Smooth muscle cell (in vitro differentiated cells): ENCODE measurements around the gene SMARCA2. TPM values are rescaled to one million over a fixed set of nuclear protein-coding genes. Genes with fewer than 3 reads are reported as not detected.

Source experiments
- DNase-seq: peaks from one replicate; lab custom pipeline; 2025; ENCODE audit not compliant: unreplicated experiment; lab: John Stamatoyannopoulos, UW
- H2AFZ ChIP-seq: fragments of 200-600 bp; sonication (generic); 2 replicates; pipeline ENCODE4 v1.6.0; 2016; ENCODE audit warnings: antibody characterized with exemption, low read depth, mild to moderate bottlenecking
- H3F3A ChIP-seq: fragments of 200-600 bp; sonication (generic); 2 replicates; pipeline ENCODE4 v1.6.0; 2017; ENCODE audit warnings: antibody characterized with exemption, low read depth
- H3K27ac ChIP-seq: fragments of 200-600 bp; sonication (generic); 2 replicates; pipeline ENCODE4 v1.5.1; 2016; ENCODE audit warnings: low read depth, mild to moderate bottlenecking
- H3K27me3 ChIP-seq: fragments of 200-600 bp; sonication (generic); 2 replicates; pipeline ENCODE4 v1.6.1; 2016; ENCODE audit warnings: low read depth, mild to moderate bottlenecking
- H3K36me3 ChIP-seq: fragments of 200-600 bp; sonication (generic); 2 replicates; pipeline ENCODE4 v1.5.1; 2016; ENCODE audit warnings: low read depth
- H3K4me1 ChIP-seq: fragments of 200-600 bp; sonication (generic); 2 replicates; pipeline ENCODE4 v1.5.1; 2016; ENCODE audit warnings: low read depth
- H3K4me2 ChIP-seq: fragments of 200-600 bp; sonication (generic); 2 replicates; pipeline ENCODE4 v1.6.0; 2016; ENCODE audit warnings: mild to moderate bottlenecking
- H3K4me3 ChIP-seq: fragments of 200-600 bp; sonication (generic); 2 replicates; pipeline ENCODE4 v1.5.1; 2016; ENCODE audit warnings: mild to moderate bottlenecking
- H3K79me2 ChIP-seq: fragments of 200-600 bp; sonication (generic); 2 replicates; pipeline ENCODE4 v1.6.0; 2016; ENCODE audit warnings: low read depth, mild to moderate bottlenecking
- H3K9ac ChIP-seq: fragments of 200-600 bp; sonication (generic); 2 replicates; pipeline ENCODE4 v1.6.0; 2016; ENCODE audit warnings: low read depth
- H3K9me3 ChIP-seq: fragments of 200-600 bp; sonication (generic); replicated peaks from 2 replicates; pipeline ENCODE4 v1.5.1; 2016; ENCODE audit warnings: low read depth
- H4K20me1 ChIP-seq: fragments of 200-600 bp; sonication (generic); 2 replicates; pipeline ENCODE4 v1.6.0; 2016; ENCODE audit warnings: low read depth
- WGBS: methylation state at CpG from one replicate; pipeline ENCODE4 v1.1.7; 2016; ENCODE audit warnings: low lambda C conversion rate; 5-methylcytosine and 5-hydroxymethylcytosine counted together
- polyA plus RNA-seq: library from polyadenylated mRNA; unstranded; fragments of >200 nt; fragmentation: Nextera tagmentation; extraction: Ambion mirVana; gene quantifications from 2 replicates; pipeline ENCODE4 v1.2.1, GENCODE V29; 2016
- total RNA-seq: library from RNA; depleted of rRNA; stranded (reverse); fragments of >200 nt; gene quantifications from 2 replicates; pipeline ENCODE4 v1.2.3, GENCODE V29; 2014
- TF ChIP-seq, protein P1 (sequence below): fragments of 200-600 bp; sonication (generic); IDR thresholded peaks from 2 replicates; pipeline ENCODE4 v1.5.1; 2017; ENCODE audit warnings: borderline replicate concordance, mild to moderate bottlenecking, antibody characterized with exemption; ENCODE audit not compliant: insufficient read depth, poor library complexity, severe bottlenecking

Gene SMARCA2
- total and polyA plus RNA-seq, 2 experiments from 2014 or later = 27.7 to 61.7 TPM

DNA sequence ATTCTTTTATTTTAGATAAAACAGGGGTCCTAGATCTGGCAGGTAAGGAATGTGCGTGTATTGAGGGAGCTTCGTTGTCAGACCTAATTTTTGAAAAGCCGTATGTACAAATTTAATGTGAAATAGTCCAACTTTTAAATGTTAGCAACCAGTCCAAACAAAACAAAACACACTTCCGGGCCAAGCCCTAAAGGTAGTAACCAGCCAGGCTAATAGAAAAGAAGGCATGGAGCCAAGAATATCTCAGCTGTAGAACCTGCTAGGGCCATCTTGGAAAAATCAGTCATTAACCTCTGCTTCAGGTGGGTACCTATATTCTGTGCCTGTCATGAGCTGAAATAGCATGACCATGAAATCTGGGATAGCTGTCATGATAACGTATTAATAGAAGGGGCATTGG, 71.0 kb downstream of the SMARCA2 start:
- Histone ChIP-seq H3K9me3 (no peaks in the 10 kb centered on the region), H2AFZ (no peak overlapping the region), H3K27ac (no peak overlapping the region), H3F3A (no peaks in the 10 kb centered on the region), H3K9ac (no peak overlapping the region), H3K36me3 (peaks cover 13% of the 10 kb centered on the region), H3K4me1 (no peaks in the 10 kb centered on the region), H3K4me2 (no peak overlapping the region), H4K20me1 (no peaks in the 10 kb centered on the region), H3K27me3 (no peaks in the 10 kb centered on the region), H3K4me3 (no peak overlapping the region), H3K79me2 (no peaks in the 10 kb centered on the region)
- WGBS = 99% methylated on average over 5 of the region's 5 CpGs
- TF ChIP-seq, protein P1, sequence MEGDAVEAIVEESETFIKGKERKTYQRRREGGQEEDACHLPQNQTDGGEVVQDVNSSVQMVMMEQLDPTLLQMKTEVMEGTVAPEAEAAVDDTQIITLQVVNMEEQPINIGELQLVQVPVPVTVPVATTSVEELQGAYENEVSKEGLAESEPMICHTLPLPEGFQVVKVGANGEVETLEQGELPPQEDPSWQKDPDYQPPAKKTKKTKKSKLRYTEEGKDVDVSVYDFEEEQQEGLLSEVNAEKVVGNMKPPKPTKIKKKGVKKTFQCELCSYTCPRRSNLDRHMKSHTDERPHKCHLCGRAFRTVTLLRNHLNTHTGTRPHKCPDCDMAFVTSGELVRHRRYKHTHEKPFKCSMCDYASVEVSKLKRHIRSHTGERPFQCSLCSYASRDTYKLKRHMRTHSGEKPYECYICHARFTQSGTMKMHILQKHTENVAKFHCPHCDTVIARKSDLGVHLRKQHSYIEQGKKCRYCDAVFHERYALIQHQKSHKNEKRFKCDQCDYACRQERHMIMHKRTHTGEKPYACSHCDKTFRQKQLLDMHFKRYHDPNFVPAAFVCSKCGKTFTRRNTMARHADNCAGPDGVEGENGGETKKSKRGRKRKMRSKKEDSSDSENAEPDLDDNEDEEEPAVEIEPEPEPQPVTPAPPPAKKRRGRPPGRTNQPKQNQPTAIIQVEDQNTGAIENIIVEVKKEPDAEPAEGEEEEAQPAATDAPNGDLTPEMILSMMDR = no peak
- no peak for DNase-seq

DNA sequence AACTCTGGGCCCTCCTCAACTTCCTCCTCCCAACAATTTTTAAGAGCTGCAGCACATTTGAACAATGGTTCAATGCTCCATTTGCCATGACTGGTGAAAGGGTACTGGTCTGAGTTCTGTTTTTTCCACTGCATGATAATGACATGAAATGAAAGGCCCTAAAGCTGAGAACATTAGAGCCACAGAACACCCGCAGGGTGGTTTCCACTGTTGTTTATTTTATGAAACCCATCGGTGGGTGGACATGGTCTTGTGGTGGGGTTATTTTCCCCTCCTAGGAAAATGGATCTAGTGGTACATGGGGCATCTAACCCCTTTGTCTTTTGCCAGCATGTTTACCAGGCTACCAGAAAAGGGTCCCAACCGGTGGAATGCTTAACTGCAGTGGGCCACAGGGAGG, 71.8 kb downstream of the SMARCA2 start:
- Histone ChIP-seq H4K20me1 (no peaks in the 10 kb centered on the region), H2AFZ (no peak overlapping the region), H3K9ac (no peak overlapping the region), H3K36me3 (peaks cover 13% of the 10 kb centered on the region), H3K9me3 (no peaks in the 10 kb centered on the region), H3K4me1 (no peaks in the 10 kb centered on the region), H3K4me3 (no peak overlapping the region), H3K27me3 (no peaks in the 10 kb centered on the region), H3K79me2 (no peaks in the 10 kb centered on the region), H3K4me2 (no peak overlapping the region), H3F3A (no peaks in the 10 kb centered on the region), H3K27ac (no peak overlapping the region)
- no peak for DNase-seq
- TF ChIP-seq, protein P1 = no peak
- 93% methylated on average over 3 of the region's 3 CpGs for WGBS

DNA sequence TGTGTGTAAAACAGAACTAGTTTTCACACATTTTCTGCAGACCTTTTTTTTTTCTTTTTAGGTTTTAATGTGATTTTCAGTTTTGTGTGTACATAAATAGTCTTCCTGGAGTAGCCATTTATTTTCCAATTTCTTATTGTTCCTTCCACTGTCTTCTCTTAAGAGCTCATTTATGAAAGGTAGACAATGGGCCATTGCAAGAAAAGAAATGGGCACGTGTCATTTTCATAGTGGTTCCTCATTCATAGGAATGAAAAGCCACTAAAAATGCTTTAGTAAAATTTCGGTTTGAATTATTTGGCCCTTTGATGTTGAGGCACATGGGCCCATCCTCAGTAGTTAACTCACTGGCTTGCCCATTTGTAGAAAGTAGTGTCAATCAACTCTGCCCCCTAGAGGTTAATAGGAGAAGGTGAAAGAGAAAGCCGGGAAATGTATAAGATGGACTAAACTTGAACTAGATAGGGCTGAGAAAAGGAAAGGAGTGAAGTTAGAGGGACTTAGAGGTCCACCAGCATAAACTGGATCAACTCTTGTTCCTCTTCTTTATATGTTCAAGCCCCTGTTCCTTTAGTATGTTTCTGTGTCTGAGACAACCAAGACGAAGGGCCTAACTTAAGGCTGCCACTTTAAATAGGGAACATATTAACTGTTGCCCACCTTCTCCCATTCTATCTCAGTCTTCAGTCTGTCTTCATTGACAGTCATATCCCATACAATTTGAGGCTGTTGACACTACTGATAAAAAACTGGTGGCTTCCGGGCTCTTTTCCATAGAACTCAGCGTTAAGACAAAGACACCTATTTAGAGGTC, 72.6 kb downstream of the SMARCA2 start:
- no peak overlapping the region for H2AFZ ChIP-seq
- DNase-seq = no peak
- TF ChIP-seq, protein P1 = peak; percentile 61
- H3K4me3 ChIP-seq = no peak overlapping the region
- no peaks in the 10 kb centered on the region for H3K27me3 ChIP-seq
- H3K9ac ChIP-seq = no peak overlapping the region
- no peak overlapping the region for H3K4me2 ChIP-seq
- H3F3A ChIP-seq = no peaks in the 10 kb centered on the region
- no peaks in the 10 kb centered on the region for H3K4me1 ChIP-seq
- no peak overlapping the region for H3K27ac ChIP-seq
- whole genome bisulfite sequencing = 74% methylated on average over 6 of the region's 6 CpGs
- no peaks in the 10 kb centered on the region for H3K79me2 ChIP-seq
- no peaks in the 10 kb centered on the region for H3K9me3 ChIP-seq
- no peaks in the 10 kb centered on the region for H4K20me1 ChIP-seq
- peaks cover 12% of the 10 kb centered on the region for H3K36me3 ChIP-seq

DNA sequence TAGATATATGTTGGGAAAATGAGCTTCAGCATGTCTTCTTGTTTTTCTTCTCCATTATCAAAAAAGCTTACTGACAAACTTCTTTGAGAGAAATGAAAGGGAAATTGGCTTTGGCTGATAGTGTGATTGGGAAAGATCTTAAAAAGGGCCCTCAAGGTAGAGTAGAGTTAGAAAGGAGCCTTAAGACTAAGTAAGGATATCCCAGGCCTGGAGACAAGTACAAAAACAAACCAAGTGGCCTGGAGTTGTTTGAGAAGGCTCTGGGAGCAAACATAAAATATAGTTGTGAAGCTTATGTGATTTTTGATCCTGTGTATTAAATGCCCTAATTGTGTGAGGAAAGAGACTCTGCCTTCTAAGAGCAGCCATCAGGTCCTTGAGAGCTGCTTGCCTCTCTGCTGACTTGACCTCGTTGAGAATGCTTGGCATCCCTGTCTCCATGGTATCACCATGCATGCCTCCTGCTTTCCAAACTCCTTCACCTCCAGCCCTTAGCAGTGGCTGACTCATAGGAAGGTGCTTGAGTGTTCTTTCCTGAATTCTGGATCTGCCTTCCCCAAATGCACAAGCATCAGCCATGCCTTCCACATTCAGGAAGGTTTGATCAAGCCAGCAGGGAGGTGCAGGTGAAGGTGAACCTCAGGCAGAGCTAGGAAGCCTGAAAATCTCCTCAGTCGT, 78.9 kb downstream of the SMARCA2 start:
- peaks cover 8% of the 10 kb centered on the region for H4K20me1 ChIP-seq
- no peak overlapping the region for H3K9ac ChIP-seq
- no peak overlapping the region for H3K4me3 ChIP-seq
- TF ChIP-seq, protein P1 = no peak
- DNase-seq = no peak
- no peaks in the 10 kb centered on the region for H3K27me3 ChIP-seq
- H2AFZ ChIP-seq = no peak overlapping the region
- no peaks in the 10 kb centered on the region for H3K4me1 ChIP-seq
- no peaks in the 10 kb centered on the region for H3K79me2 ChIP-seq
- no peaks in the 10 kb centered on the region for H3K9me3 ChIP-seq
- H3K36me3 ChIP-seq = peaks cover 21% of the 10 kb centered on the region
- WGBS = 64% methylated on average over 2 of the region's 2 CpGs
- no peaks in the 10 kb centered on the region for H3F3A ChIP-seq
- H3K4me2 ChIP-seq = no peak overlapping the region
- no peak overlapping the region for H3K27ac ChIP-seq
